ENCODE data around the gene NRIP2.
"Not testable (repeated sequence)": the region's sequence is repeated elsewhere in the genome, so short reads cannot be mapped to it uniquely, and the experiment has no call there.

The NRIP2 gene

GRCh38 chr12:2834581-2835491 lies at the start of gene NRIP2:
NRIP2 (minus strand) TSS chr12:2835035; CDS start chr12:2834983, 52 bp downstream.
- DNase-seq (ENCODE audit: low spot score in 2 of 2): no peak
- H3K4me3 Mint-ChIP-seq: no peak within 1 kb of the TSS
- H3K27me3 Mint-ChIP-seq: no peaks in the 10 kb centered on the region
- H3K36me3 Mint-ChIP-seq (ENCODE audit: insufficient read depth): peaks cover 28% of the 10 kb centered on the region
- peak within 1 kb of the TSS; percentile 62 for H3K27ac Mint-ChIP-seq (ENCODE audit: low read depth)
- no peaks in the 10 kb centered on the region for H3K9me3 Mint-ChIP-seq
- no peak for ATAC-seq (replicated peaks; ENCODE audit: extremely low read depth, poor library complexity, severe bottlenecking)
- H3K4me1 Mint-ChIP-seq: peaks cover 11% of the 10 kb centered on the region

- Mint-ChIP-seq H3K27ac (ENCODE audit: low read depth) (no peak overlapping the region), H3K4me1 (peaks cover 42% of the 10 kb centered on the region), H3K9me3 (no peaks in the 10 kb centered on the region), H3K27me3 (no peaks in the 10 kb centered on the region), H3K36me3 (ENCODE audit: insufficient read depth) (peaks cover 24% of the 10 kb centered on the region), H3K4me3 (no peak overlapping the region)
- DNase-seq (ENCODE audit: low spot score in 2 of 2) (no peak), ATAC-seq (replicated peaks; ENCODE audit: extremely low read depth, poor library complexity, severe bottlenecking) (no peak)
These were observed 45.0 kb upstream of the NRIP2 start for GRCh38 chr12:2879853-2880252.

GRCh38 chr12:2877953-2878732 lies 43.3 kb upstream of the NRIP2 start:
- Mint-ChIP-seq H3K36me3 (ENCODE audit: insufficient read depth) (peaks cover 22% of the 10 kb centered on the region), H3K9me3 (no peaks in the 10 kb centered on the region), H3K27me3 (no peaks in the 10 kb centered on the region), H3K4me1 (peaks cover 37% of the 10 kb centered on the region), H3K27ac (ENCODE audit: low read depth) (peak overlapping the region; percentile 99), H3K4me3 (peak overlapping the region; percentile 97)
- ATAC-seq (replicated peaks; ENCODE audit: extremely low read depth, poor library complexity, severe bottlenecking): no peak
- DNase-seq (ENCODE audit: low spot score in 2 of 2): no peak

GRCh38 chr12:2877047-2877952 lies 42.5 kb upstream of the NRIP2 start, which contains the start of the genes FOXM1 and RHNO1:
FOXM1 (minus strand) TSS chr12:2877174; CDS start chr12:2874478, 2,696 bp downstream.
RHNO1 (plus strand) TSS chr12:2877223; CDS start chr12:2885367, 8,144 bp downstream.
- no peaks in the 10 kb centered on the region for H3K9me3 Mint-ChIP-seq
- DNase-seq (ENCODE audit: low spot score in 2 of 2): peak; percentile 83 to 86
- H3K36me3 Mint-ChIP-seq (ENCODE audit: insufficient read depth): peaks cover 22% of the 10 kb centered on the region
- peaks cover 37% of the 10 kb centered on the region for H3K4me1 Mint-ChIP-seq
- peak within 1 kb of the TSS; percentile 97 for H3K4me3 Mint-ChIP-seq
- ATAC-seq (replicated peaks; ENCODE audit: extremely low read depth, poor library complexity, severe bottlenecking): peak; percentile 77
- H3K27me3 Mint-ChIP-seq: no peaks in the 10 kb centered on the region
- peak within 1 kb of the TSS; percentile 99 for H3K27ac Mint-ChIP-seq (ENCODE audit: low read depth)

GRCh38 chr12:2876431-2877046 lies 41.7 kb upstream of the NRIP2 start:
- Mint-ChIP-seq H3K4me1 (peaks cover 31% of the 10 kb centered on the region), H3K36me3 (ENCODE audit: insufficient read depth) (peaks cover 22% of the 10 kb centered on the region)
- DNase-seq (ENCODE audit: low spot score in 2 of 2): peak in 1 of 2 donors; percentile 16

GRCh38 chr12:2868986-2869632 lies 34.3 kb upstream of the NRIP2 start:
- not testable (repeated sequence) for ATAC-seq (replicated peaks; ENCODE audit: extremely low read depth, poor library complexity, severe bottlenecking); H3K4me1 Mint-ChIP-seq; DNase-seq (ENCODE audit: low spot score in 2 of 2); H3K27ac Mint-ChIP-seq (ENCODE audit: low read depth); H3K4me3 Mint-ChIP-seq; H3K9me3 Mint-ChIP-seq; H3K27me3 Mint-ChIP-seq
- peaks cover 10% of the 10 kb centered on the region for H3K36me3 Mint-ChIP-seq (ENCODE audit: insufficient read depth)

More at GRCh38 chr12:2876431-2877046, 41.7 kb upstream of the NRIP2 start:
- H3K9me3 Mint-ChIP-seq: no peaks in the 10 kb centered on the region
- H3K27ac Mint-ChIP-seq (ENCODE audit: low read depth): peak overlapping the region; percentile 99
- peak; percentile 54 for ATAC-seq (replicated peaks; ENCODE audit: extremely low read depth, poor library complexity, severe bottlenecking)
- H3K27me3 Mint-ChIP-seq: no peaks in the 10 kb centered on the region
- H3K4me3 Mint-ChIP-seq: peak overlapping the region; percentile 97

- Mint-ChIP-seq H3K27me3 (no peaks in the 10 kb centered on the region), H3K4me1 (peaks cover 4% of the 10 kb centered on the region), H3K27ac (ENCODE audit: low read depth) (no peak overlapping the region), H3K36me3 (ENCODE audit: insufficient read depth) (peaks cover 12% of the 10 kb centered on the region), H3K4me3 (no peak overlapping the region), H3K9me3 (no peaks in the 10 kb centered on the region)
- ATAC-seq (replicated peaks; ENCODE audit: extremely low read depth, poor library complexity, severe bottlenecking) (no peak), DNase-seq (ENCODE audit: low spot score in 2 of 2) (no peak)
These were observed 29.4 kb upstream of the NRIP2 start for GRCh38 chr12:2864198-2864597.

- ATAC-seq (replicated peaks; ENCODE audit: extremely low read depth, poor library complexity, severe bottlenecking); H3K27ac Mint-ChIP-seq (ENCODE audit: low read depth): not testable (repeated sequence)
These were observed 28.6 kb upstream of the NRIP2 start for GRCh38 chr12:2863402-2863801.

GRCh38 chr12:2862876-2863275 lies 28.0 kb upstream of the NRIP2 start:
- Mint-ChIP-seq H3K27ac (ENCODE audit: low read depth) (no peak overlapping the region), H3K4me1 (peaks cover 4% of the 10 kb centered on the region), H3K4me3 (no peak overlapping the region), H3K9me3 (no peaks in the 10 kb centered on the region), H3K36me3 (ENCODE audit: insufficient read depth) (peaks cover 14% of the 10 kb centered on the region), H3K27me3 (no peaks in the 10 kb centered on the region)
- ATAC-seq (replicated peaks; ENCODE audit: extremely low read depth, poor library complexity, severe bottlenecking) (no peak), DNase-seq (ENCODE audit: low spot score in 2 of 2) (no peak)

More at GRCh38 chr12:2863402-2863801, 28.6 kb upstream of the NRIP2 start:
- H3K4me3 Mint-ChIP-seq; H3K9me3 Mint-ChIP-seq; DNase-seq (ENCODE audit: low spot score in 2 of 2); H3K4me1 Mint-ChIP-seq; H3K27me3 Mint-ChIP-seq: not testable (repeated sequence)
- peaks cover 12% of the 10 kb centered on the region for H3K36me3 Mint-ChIP-seq (ENCODE audit: insufficient read depth)

GRCh38 chr12:2860170-2860569 lies 25.3 kb upstream of the NRIP2 start:
- no peak for DNase-seq (ENCODE audit: low spot score in 2 of 2)
- H3K4me3 Mint-ChIP-seq: no peak overlapping the region
- no peaks in the 10 kb centered on the region for H3K27me3 Mint-ChIP-seq
- no peaks in the 10 kb centered on the region for H3K9me3 Mint-ChIP-seq
- no peaks in the 10 kb centered on the region for H3K4me1 Mint-ChIP-seq
- no peak overlapping the region for H3K27ac Mint-ChIP-seq (ENCODE audit: low read depth)
- ATAC-seq (replicated peaks; ENCODE audit: extremely low read depth, poor library complexity, severe bottlenecking): no peak
- H3K36me3 Mint-ChIP-seq (ENCODE audit: insufficient read depth): peaks cover 7% of the 10 kb centered on the region

- Mint-ChIP-seq H3K4me3 (no peak overlapping the region), H3K27ac (ENCODE audit: low read depth) (no peak overlapping the region), H3K9me3 (no peaks in the 10 kb centered on the region), H3K36me3 (ENCODE audit: insufficient read depth) (peaks cover 8% of the 10 kb centered on the region), H3K4me1 (no peaks in the 10 kb centered on the region), H3K27me3 (no peaks in the 10 kb centered on the region)
- ATAC-seq (replicated peaks; ENCODE audit: extremely low read depth, poor library complexity, severe bottlenecking) (no peak), DNase-seq (ENCODE audit: low spot score in 2 of 2) (no peak)
These were observed 24.1 kb upstream of the NRIP2 start for GRCh38 chr12:2858944-2859421.
